NCI-H2227 (cell line): ENCODE results near the gene PTGER1.
"Not testable (repeated sequence)": the region's sequence is repeated elsewhere in the genome, so short reads cannot be mapped to it uniquely, and the experiment has no call there.

Experiments used
- DNase-seq: peaks from one replicate; lab custom pipeline; 2025; ENCODE audit not compliant: unreplicated experiment; lab: John Stamatoyannopoulos, UW

Gene PTGER1

GRCh38 chr19:14475251-14476073 lies at the start of gene PTGER1:
PTGER1 (minus strand) TSS chr19:14475354; CDS start chr19:14474320, 1,034 bp downstream.
- peak; percentile 39 for DNase-seq

GRCh38 chr19:14520543-14520942 lies 45.4 kb upstream of the PTGER1 start:
- no peak for DNase-seq

GRCh38 chr19:14519860-14520407 lies 44.8 kb upstream of the PTGER1 start:
- no peak for DNase-seq

GRCh38 chr19:14519245-14519859 lies 44.2 kb upstream of the PTGER1 start:
- DNase-seq = no peak

- peak; percentile 61 for DNase-seq
Observed at GRCh38 chr19:14517840-14518505, 42.8 kb upstream of the PTGER1 start, which contains the start of gene DNAJB1. DNAJB1 (minus strand) TSS chr19:14518397; CDS start chr19:14518349, 48 bp downstream.

GRCh38 chr19:14517446-14517839 lies 42.3 kb upstream of the PTGER1 start:
- no peak for DNase-seq

- DNase-seq = no peak
Observed at GRCh38 chr19:14516746-14517438, 41.7 kb upstream of the PTGER1 start.

- no peak for DNase-seq
Observed at GRCh38 chr19:14516048-14516534, 40.9 kb upstream of the PTGER1 start.

GRCh38 chr19:14515501-14516047 lies 40.4 kb upstream of the PTGER1 start:
- DNase-seq = no peak

GRCh38 chr19:14514215-14514863 lies 39.2 kb upstream of the PTGER1 start:
- DNase-seq = no peak

GRCh38 chr19:14512406-14512961 lies 37.3 kb upstream of the PTGER1 start:
- DNase-seq = no peak

- DNase-seq = no peak
Observed at GRCh38 chr19:14511229-14511593, 36.1 kb upstream of the PTGER1 start.

GRCh38 chr19:14510311-14511228 lies 35.4 kb upstream of the PTGER1 start:
- DNase-seq = no peak

- no peak for DNase-seq
Observed at GRCh38 chr19:14507704-14508542, 32.8 kb upstream of the PTGER1 start.

GRCh38 chr19:14505488-14506239 lies 30.5 kb upstream of the PTGER1 start:
- DNase-seq = peak; percentile 31

GRCh38 chr19:14504575-14504974 lies 29.4 kb upstream of the PTGER1 start:
- DNase-seq = not testable (repeated sequence)

- DNase-seq = no peak
Observed at GRCh38 chr19:14503285-14503684, 28.1 kb upstream of the PTGER1 start.
